HG03139 (cell line): ENCODE measurements around the gene SLC48A1.

Source experiments
- ATAC-seq: cut with Tn5 transposase; IDR thresholded peaks from one replicate; pipeline ENCODE4 v1.9.1; 2021; ENCODE audit not compliant: unreplicated experiment

Gene SLC48A1

GRCh38 chr12:47773062-47773857 is at the start of gene SLC48A1:
Gene SLC48A1, plus strand, starts transcription at chr12:47773238. Its CDS starts 67 bp downstream, at chr12:47773305.
- ATAC-seq: peak; percentile 77

- ATAC-seq: no peak
Observed at GRCh38 chr12:47725091-47725772, 47.8 kb upstream of the SLC48A1 start, which contains the start of gene ENDOU. Gene ENDOU, minus strand, starts transcription at chr12:47725490. Its CDS starts 77 bp downstream, at chr12:47725413.

- peak; percentile 52 for ATAC-seq
Observed at GRCh38 chr12:47725893-47726292, 47.1 kb upstream of the SLC48A1 start.

- ATAC-seq: no peak
Observed at GRCh38 chr12:47729233-47729632, 43.8 kb upstream of the SLC48A1 start.

- ATAC-seq: no peak
Observed at GRCh38 chr12:47730341-47730744, 42.7 kb upstream of the SLC48A1 start.

GRCh38 chr12:47731723-47732122 is 41.3 kb upstream of the SLC48A1 start:
- no peak for ATAC-seq

GRCh38 chr12:47732504-47732903 is 40.5 kb upstream of the SLC48A1 start:
- no peak for ATAC-seq

- no peak for ATAC-seq
Observed at GRCh38 chr12:47733142-47733541, 39.9 kb upstream of the SLC48A1 start.

- no peak for ATAC-seq
Observed at GRCh38 chr12:47734725-47735480, 38.1 kb upstream of the SLC48A1 start.

- ATAC-seq: no peak
Observed at GRCh38 chr12:47735649-47736048, 37.4 kb upstream of the SLC48A1 start.

GRCh38 chr12:47736216-47736615 is 36.8 kb upstream of the SLC48A1 start:
- no peak for ATAC-seq

GRCh38 chr12:47736877-47737676 is 36.0 kb upstream of the SLC48A1 start:
- no peak for ATAC-seq

- ATAC-seq: no peak
Observed at GRCh38 chr12:47737936-47738594, 35.0 kb upstream of the SLC48A1 start.

- ATAC-seq: no peak
Observed at GRCh38 chr12:47739297-47739696, 33.7 kb upstream of the SLC48A1 start.

- peak; percentile 57 for ATAC-seq
Observed at GRCh38 chr12:47739979-47740378, 33.1 kb upstream of the SLC48A1 start.

- ATAC-seq: peak; percentile 39
Observed at GRCh38 chr12:47740606-47741339, 32.3 kb upstream of the SLC48A1 start.

- ATAC-seq: no peak
Observed at GRCh38 chr12:47741340-47741703, 31.7 kb upstream of the SLC48A1 start.

- ATAC-seq: no peak
Observed at GRCh38 chr12:47742253-47742825, 30.7 kb upstream of the SLC48A1 start.

GRCh38 chr12:47743311-47743860 is 29.7 kb upstream of the SLC48A1 start:
- ATAC-seq: no peak
